IPS DF 4.7 (cell line): ENCODE results near the gene ATP6V1G2.

ENCODE experiments used
- DNase-seq: peaks from one replicate; pipeline ENCODE4 v3.0.0-alpha.2; 2013; ENCODE audit warnings: low spot score; ENCODE audit errors: extremely low read depth

Gene ATP6V1G2

DNA sequence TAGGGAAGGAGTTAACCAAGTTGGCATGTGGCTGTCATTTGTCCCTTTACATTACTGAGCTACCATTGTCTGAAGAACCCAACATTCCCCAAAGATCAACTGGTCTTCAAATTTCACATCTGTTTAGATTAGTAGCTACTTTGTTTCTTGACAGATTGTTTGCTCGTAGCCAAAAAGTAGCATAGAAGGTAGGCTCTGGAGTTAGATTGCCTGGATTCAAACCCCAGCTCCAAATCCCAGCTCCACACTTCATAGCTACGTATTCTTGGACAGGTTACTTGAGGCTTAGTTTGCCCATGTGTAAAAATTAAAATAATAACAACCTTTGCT lies 2.1 kb upstream of the ATP6V1G2 start:
- no peak for DNase-seq

DNA sequence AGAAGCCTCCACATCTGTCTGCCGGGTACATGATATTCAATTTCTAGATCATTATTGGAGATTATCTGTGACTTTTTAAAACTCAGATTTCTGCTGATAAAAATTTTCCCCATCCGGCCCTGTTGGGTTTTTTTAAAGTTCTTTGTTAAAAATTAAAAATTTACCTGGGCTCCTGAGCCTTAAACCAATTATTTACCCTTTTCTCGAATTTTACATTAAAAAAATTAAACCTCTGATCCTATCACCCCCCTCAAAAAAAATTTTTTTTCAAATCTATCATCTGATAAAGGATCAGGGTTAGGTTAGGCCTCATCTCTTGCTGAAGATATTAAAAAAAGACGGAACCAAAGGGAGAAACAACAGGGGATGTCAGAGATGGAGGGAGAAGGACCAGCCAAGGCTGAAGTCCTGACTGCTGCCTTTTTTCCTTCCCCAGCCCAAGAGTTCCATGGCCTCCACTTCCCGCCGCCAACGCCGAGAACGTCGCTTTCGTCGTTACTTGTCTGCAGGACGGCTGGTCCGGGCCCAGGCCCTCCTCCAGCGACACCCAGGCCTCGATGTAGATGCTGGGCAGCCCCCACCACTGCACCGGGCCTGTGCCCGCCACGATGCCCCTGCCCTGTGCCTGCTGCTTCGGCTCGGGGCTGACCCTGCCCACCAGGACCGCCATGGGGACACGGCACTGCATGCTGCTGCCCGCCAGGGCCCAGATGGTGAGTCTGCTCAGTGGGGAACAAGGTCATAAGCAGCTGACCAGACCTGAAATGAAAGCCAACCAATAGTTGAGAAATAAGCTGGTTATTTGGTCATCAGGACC lies 1.5 kb upstream of the ATP6V1G2 start:
- DNase-seq, result no peak

DNA sequence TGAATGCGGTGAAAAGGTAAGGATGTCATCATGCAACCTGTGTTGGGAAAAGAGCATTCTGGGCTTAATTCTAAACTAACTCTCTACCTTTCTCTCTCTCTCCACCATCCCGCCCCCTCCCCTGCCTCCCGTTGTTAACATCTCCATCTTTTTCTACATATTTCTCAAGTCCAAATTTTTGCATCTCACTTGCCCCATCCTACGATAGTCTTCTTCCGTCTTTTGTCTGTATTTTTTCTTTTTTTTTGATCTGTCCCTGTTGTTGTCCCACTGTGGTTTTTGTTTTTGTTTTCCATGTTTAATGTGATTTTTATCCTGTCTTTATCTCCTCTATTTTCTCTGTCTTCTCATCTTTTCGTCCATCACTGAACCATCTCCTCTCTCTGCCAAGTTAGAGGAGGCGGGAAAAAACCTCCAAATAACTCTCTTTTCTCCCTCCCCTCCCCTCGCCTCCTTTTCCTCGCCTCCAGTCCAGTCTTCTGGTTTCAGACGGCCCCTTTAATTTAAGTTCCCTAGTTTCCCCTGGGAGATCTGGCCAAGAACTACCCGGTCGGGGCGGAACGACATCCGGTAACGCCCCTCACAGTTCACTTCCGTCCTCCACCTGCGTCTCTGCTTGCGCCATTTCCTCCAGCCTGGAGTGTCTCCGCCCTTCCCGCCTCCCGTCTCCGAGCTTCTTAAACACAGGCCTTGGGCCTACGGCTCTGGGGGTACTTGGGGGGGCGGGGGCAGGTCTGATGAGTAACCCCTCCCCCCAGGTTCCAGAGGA lies 734 bp upstream of the ATP6V1G2 start, which contains the start of gene NFKBIL1:
NFKBIL1 (plus strand) TSS at position 651 of the 769 bp plus-strand sequence; CDS start at position 738, 87 bp downstream.
- no peak for DNase-seq

DNA sequence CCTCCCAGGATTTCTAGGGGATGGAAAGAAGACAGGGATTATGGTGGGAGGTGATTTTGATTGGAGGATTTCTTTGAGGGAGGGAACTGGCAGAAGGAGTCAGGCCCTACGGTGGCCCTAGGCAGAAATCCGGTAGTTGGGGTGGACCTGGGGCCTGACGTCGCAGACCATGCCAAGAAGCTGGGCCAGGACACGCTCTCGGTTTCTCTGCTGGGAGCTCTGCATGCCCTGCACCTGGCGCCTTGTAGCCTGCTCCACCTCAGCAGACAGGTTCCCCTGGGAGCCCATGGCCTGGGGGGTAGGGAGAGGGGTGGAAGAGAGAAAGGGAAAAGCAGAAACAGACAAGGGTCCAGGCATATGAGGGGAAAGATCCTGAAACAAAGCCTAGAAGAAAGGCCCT lies 1.1 kb downstream of the ATP6V1G2 start:
- DNase-seq, result no peak

DNA sequence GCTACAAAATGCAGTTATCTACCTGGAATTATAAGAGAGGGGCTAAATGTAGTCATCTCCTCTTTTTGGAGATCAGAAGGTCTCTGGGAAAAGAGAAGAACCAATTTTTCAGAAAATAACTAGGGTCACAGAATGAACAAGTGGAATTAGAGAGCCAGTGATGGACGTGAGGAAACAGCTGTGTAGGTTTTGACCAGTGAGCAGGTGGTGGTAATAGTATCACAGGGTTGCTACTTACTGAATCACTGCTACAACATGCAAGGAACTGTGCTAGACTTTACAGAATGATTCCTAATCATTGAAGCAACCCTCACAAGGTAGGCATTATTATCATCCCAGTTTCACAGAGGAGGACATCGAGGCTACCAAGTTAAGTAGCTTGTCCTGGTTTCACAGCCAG lies 1.7 kb downstream of the ATP6V1G2 start:
- no peak for DNase-seq

DNA sequence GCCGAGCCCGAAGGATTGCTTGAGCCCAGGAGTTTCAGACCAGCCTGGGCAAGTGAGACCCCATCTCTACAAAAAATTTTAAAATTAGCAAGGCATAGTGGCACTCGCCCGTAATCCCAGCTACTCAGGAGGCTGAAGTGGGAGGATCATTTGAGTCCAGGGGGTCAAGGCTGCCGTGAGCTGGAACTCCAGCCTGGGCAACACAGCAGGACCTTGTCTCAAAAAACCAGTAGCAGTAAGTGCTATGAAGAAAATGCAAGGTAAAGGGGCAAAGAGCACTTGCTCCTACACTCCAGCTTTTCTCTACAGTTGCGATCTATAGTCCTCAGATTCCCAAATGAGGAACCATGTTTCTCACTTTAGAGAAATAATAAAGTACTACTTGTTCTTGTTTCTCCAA lies 2.8 kb downstream of the ATP6V1G2 start:
- DNase-seq, result no peak

DNA sequence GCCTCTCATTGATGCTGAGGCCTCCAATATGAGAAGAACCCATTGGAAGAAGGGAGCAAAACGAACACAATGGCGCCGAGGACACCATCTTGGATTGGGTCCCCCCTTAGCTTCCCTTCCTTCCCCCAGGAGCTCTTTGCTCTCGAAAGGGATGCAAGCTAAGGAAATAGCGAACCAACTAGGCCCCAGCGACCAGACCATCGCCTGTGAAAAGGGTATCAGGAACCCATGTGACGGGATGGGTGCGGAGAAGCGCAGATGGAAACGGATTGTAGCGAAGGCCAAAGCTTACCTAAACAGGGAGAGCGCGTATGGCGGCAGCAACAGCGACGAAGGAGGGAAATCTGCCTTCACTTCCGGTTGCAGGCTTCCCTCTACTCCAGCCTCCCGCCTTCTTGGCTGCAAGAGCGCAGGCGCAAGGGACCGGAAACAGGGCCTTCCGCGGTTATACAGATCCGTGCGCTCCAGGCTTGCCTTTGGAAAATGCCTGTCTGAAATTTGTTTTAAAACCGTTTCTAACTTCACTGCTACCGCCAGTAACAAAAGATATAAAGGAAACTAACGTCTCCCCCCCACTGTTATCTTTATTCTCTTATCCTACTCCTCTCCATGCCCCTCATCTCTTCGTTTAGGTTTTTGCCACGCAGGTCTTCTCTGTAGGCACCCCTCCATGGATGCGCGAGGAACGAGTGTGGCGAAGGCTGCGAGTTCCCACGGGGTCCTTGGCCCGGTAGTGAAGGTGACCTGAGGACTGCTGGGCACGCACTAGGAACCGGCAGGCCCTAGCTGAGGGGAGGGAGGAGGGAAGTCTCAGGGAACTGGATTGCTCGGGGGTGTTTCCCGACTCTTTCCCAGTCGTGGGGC lies 4.5 kb downstream of the ATP6V1G2 start, which contains the start of gene DDX39B:
DDX39B (minus strand) TSS at position 346 of the 864 bp plus-strand sequence. CDS start 1,471 bp downstream, outside the sequence.
- DNase-seq, result no peak

DNA sequence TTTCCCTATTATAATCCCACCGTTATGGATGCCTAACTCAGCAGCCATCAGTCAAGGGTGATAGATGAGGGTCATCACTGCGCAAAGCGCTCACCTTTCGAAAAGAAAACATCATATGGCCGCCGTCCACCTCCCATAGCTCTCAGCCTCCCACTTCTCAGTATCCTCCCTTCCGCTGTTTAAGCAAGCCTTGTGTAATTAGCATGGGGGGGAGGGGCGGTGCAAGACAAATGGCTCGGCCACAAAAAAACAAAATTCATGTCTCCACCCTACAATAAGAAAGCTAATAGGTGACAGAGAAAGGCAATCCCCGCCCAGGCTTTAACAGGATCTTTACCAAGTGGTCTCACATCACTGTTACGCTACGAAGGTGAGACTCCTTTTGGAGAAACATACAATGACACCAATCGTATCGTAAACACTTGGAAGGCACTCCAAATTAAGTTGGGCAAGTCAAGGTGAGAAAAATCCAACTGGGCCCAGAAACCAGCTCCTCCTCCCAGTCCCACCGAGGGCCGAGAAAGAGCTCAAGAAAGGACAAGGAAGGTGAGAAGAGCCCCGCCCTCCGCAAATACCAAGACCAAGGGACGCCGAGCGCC lies 5.2 kb downstream of the ATP6V1G2 start:
- no peak for DNase-seq

DNA sequence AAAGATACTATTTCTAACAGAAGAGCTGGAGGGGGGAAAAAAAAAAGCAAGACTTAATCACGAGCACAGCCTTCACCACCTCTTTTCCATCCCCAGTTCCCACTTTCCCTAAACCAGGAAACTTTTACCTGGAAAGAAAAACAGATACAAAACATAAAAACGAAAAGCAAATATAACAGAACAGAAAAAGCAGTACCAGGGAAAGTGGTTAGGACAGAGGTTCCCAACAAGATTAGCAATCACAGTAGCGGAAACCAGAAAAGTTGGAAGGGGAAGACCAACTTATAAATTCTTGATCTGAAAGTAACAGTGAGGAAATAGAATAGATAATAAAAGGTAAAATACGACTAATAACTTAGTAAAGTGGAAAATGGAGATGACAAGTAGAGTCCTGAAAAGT lies 5.8 kb downstream of the ATP6V1G2 start:
- no peak for DNase-seq

DNA sequence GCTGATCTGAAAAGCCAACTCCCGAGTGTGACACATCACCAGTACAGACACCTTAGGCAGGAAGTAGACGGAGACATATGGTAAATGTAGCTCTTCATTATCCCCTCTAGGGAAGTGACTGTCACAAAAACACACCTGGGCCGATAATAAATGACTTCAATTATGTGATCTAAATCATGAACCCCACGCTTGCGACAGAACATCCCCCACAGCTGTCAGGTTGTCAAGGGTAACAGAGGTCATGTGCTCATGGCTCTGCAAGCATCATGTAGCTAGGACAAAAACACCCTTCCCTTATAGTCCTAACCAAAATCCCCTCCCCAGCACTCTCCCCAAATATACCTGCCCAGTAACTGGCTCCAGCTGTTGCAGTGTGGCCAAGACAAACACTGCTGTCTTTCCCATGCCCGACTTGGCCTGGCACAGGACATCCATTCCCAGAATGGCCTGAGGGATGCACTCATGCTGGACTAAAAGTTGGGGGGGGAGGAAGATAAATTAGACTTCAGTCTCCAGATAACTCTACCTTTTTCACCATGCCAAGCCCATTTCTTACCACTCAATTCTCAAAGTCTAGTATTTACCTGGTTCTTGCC lies 7.5 kb downstream of the ATP6V1G2 start:
- DNase-seq, result no peak

DNA sequence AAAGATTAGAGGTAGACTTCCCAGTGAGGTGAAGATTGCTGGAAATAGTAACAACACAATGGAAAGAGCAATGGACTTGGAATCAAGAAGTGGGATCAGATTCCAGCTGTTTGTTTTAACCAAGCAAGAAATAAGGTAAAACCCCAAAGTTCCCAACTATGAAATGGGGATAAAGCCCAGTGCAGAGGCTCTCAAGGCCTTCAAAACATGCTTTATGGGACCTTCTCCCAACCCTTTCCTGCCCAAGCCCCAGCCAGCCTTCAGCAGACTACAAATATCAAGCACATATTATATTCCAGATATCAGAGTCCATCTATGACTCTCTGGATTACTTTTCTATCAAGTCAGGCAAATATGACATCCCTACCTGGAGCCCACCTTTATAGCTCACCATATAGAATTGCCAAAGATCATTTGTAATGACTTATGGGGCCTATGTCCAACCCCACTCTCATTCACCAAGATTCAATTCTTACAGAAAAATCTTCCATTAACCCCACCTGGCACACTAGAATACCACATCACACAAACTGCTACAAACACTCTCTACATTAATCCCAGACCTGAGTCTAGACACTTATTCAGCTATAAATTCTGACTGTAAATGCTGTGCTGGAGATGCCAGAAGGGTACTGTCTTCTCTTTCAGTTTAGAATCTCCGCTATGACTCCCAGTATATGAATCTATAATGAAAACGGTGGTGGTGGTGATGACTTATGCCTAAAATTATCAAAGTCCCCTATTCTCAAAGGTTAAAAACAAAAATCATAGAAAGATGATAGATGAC lies 10.7 kb downstream of the ATP6V1G2 start:
- DNase-seq, result no peak

DNA sequence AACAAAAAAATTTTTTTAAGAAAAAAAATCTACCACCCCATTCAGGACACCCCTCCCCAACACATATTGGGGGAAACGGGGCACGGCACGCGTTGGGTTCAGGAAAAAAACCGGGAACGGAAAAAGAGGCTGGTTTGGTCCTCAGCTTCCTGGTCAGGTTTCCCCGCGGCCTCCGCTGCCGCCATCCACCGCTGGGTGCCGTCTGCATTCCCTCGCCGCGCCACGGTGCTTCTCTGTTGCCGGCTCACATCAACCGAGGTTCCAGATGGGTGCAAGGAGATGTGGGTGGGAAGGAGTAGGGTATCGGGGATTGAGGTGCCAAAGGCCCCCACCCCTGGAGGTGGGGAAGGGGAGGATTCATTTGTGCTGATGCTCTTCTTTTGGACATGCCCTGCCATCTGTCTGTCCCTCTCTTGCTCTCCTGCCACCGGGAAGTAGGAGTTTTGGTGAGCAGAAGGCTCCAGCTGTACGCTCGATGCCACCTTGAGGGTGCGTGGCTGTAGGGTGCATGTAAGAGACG lies 11.8 kb downstream of the ATP6V1G2 start:
- no peak for DNase-seq

DNA sequence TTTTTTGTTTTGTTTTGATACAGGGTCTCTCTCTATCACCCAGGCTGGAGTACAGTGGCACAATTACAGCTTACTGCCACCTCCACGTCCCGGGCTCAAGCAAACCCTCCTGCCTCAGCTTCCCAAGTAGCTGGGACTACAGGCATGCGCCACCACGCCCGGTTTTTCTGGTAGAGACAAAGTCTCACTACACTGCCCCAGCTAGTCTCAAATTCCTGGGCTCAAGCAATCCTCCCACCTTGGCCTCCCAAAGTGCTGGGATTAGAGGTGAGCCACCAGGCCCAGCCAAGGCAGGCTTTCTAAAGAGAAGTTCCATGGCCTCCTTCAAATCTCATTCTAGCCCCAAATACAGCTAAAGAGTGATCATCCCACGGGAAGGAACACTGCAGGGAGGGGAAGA lies 12.4 kb downstream of the ATP6V1G2 start:
- DNase-seq, result no peak

DNA sequence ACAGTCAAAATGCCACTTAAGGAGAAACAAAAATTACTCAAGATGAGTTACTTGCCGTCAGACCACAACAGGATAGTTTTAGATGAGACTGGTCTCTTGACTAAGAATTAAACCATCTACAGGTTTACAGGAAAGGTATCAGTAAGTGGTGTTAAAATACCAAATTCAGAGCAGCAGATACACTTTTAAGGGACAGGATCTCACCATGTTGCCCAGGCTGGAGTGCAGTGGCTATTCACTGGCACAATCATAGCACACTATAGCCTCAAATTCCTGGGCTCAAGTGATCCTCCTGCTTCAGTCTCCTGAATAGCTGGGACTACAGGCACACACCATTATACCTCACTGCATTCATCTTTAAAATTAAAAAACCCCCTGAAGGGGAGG lies 13.0 kb downstream of the ATP6V1G2 start:
- no peak for DNase-seq

DNA sequence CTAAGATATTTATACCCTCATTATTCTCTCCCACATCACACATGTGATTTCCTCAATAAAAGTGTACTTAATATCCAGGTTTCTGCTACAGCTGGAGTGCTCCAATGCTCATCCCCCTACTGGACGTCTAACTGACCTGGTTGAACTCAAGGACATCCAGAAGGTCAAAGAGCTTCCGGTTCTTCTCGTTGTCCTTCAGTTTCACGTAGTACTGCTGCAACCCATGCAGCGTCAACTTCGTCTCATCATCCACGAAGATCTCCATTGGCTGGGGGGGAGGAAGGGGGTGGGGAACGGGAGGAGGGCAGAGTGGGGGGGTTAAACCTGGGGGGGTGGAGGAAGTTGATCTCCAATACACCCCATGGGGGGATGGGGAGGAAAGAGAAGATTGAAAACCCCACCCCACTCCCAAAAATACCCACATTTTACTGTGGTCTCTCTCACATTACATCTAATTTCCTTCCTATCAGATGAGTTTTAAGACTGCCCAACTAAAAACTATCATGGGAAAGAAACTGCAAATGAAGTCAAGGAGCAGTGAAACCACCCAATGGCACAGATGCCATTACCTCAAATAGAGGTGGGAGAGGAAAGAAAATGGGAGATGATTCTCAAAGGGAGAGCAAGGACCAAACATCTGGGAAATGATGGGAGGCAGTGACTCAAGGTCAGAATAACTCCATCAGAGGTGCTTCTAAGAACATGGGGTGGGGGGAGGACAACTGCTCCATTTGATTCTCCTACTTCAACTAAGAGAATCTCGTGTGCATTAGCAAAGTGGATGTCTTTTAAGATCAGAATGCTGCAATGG lies 13.6 kb downstream of the ATP6V1G2 start:
- DNase-seq, result no peak

DNA sequence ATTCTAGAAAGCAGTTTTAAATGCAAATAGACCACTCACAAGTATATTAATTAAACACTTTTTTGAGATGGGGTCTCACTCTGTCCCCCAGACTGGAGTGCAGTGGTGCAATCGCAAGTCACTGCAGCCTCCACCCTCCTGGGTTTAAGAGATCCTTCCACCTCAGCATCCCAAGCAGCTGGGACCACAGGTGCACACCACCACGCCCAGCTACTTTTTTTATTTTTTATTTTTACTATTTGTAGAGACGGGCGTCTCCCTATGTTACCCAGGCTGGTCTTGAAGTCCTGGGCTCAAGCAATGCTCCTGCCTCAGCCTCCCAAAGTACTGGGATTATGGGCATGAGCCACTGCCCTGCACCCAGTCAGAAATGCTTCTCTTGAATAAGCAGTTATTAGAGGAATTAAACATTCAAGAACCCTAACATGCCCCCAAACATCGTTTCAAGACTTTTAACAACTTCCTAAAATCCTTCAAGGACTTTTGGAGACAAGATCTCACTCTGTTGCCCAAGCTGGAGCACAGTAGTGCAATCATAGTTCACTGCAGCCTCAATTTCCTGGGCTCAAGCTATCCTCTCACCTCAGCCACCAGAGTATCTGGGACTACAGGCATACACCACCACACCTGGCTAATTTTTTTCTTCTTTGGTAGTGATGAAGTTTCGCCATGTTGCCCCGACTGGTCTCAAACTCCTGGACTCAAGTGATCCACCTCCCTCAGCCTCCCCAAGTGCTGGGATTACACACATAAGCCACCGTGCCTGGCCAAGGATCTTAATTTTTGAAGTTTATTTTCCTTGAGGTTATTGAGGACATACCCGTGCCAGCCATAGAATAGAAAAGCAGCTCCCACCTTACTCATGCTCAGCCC lies 14.4 kb downstream of the ATP6V1G2 start:
- DNase-seq, result no peak

DNA sequence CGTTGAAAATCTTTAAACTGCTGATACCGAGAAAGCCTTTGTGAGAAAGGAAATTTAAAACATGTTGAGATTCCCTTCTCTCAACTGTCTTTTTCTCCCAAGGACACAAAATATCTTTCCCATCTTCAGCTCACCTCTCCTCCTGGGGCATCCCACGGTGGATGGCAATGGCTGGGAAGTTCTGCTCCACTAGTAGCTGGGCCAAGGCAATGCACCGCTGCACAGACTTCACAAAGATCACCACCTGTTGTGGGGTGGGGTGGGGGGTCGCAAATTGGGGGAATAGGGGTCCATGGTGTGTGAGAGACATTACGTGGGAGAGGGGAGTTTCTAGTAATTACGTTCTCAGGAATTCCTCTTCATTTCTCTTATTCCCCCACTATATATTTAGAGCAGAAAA lies 15.2 kb downstream of the ATP6V1G2 start:
- no peak for DNase-seq

DNA sequence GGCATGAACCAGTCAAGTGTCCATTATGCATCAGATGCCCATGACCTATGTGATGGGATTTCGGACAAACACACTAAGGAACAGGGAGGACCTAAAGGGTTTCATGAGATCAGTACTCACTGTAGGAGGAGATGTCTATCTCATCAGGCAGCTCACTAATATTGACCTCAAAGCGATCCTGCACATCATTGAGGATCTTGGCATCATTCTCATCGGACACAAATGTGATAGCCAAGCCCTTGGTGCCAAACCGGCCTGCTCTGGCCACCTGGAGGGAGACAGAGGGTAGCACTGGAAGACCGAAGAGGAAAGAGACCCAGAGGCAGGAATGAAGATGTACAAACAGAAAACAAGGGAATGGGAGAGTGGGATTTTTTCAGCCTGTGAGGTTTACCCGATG lies 15.7 kb downstream of the ATP6V1G2 start:
- DNase-seq, result no peak
